Measurements from ENCODE around the gene COMTD1. TPM values are rescaled to one million over a fixed set of nuclear protein-coding genes. Genes with fewer than 3 reads are reported as not detected.
A peak's percentile ranks its signal among the peaks of the same experiment; 100 is the strongest.

The COMTD1 gene
- total and polyA plus RNA-seq, 2 experiments from 2014 or later, result 8.8 to 12.6 TPM

DNA sequence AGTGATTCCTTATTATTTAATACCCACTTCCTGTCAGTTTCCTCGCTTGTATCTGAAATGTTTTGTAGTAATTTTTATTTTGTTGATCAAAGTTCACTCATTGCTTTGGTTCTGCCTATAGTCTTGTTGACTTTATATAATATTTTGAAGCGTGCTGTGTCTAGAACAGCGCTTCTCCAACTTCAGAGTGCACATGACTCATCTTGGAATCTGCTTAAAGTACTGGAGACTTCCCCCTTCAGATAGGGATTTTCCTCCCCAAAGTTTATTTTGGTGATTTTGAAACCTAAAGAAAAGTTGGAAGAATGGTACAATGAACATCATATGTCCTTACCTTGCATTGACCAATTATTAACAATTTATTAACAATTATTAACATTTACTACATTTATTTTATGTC lies 5.8 kb downstream of the COMTD1 start:
- Histone ChIP-seq H3K9ac (no peak overlapping the region), H3K27me3 (replicated peaks; ENCODE audit: insufficient read depth) (no peaks in the 10 kb centered on the region), H3K4me2 (ENCODE audit: unreplicated experiment) (no peak overlapping the region), H2AFZ (no peak overlapping the region), H4K20me1 (ENCODE audit: insufficient read depth) (peaks cover 19% of the 10 kb centered on the region), H3K4me1 (ENCODE audit: insufficient read depth) (peaks cover 45% of the 10 kb centered on the region), H3K9me2 (ENCODE audit: insufficient read depth) (no peaks in the 10 kb centered on the region), H3F3A (ENCODE audit: insufficient read depth) (peaks cover 67% of the 10 kb centered on the region), H3K79me2 (ENCODE audit: insufficient read depth) (peaks cover 55% of the 10 kb centered on the region), H3K4me3 (no peak overlapping the region), H3K9me3 (ENCODE audit: low read depth) (no peaks in the 10 kb centered on the region), H3K36me3 (ENCODE audit: low read depth) (peaks cover 32% of the 10 kb centered on the region), H3K27ac (peak overlapping the region; percentile 18)
- TF ChIP-seq EZH2 (IDR thresholded peaks at IDR 0.05; ENCODE audit: insufficient read depth, poor library complexity, severe bottlenecking), result no peak
- TF ChIP-seq EZH2phosphoT487 (IDR thresholded peaks at IDR 0.05; ENCODE audit: insufficient read depth, low read depth), result no peak
- in situ Hi-C loops (cut with MboI), result loop anchor here (5.0 to 25.0 kb wide), 2 partner anchors 43 to 968 kb away; no protein-coding TSS in a partner anchor
- DNase-seq, result peak; percentile 69
- WGBS, 2 experiments (ENCODE audit: low coverage in 1 of 2, low lambda C conversion rate in 2 of 2, missing lambda C conversion rate in 2 of 2), result 60 to 68% methylated on average over 3 of the region's 3 CpGs

DNA sequence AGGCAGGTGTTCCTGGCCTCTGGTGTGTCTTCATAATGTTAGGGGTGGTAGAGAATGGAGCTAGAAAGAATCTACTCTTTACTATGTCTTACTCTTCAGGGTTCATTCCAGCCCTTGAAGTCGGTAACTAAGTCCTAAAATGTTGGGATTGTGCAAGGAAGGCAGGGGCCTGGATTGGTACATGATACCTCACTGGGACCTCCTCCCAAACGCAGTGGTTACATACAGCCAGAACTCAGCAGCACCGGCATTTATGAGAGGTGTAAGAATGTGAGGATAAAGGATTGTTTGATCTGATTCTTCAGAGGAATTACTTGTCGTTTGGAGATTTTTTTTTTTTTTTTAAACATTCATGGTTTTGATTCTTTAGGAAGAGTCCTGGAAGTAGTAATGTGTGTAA lies 6.9 kb downstream of the COMTD1 start:
- peak overlapping the region; percentile 18; the same call in 1 of the 2 replicates for H3K27ac ChIP-seq
- H3K4me1 ChIP-seq (ENCODE audit: insufficient read depth), result peaks cover 55% of the 10 kb centered on the region
- TF ChIP-seq EZH2 (IDR thresholded peaks at IDR 0.05; ENCODE audit: insufficient read depth, poor library complexity, severe bottlenecking), result no peak
- no peak for TF ChIP-seq EZH2phosphoT487 (IDR thresholded peaks at IDR 0.05; ENCODE audit: insufficient read depth, low read depth)
- peaks cover 65% of the 10 kb centered on the region for H3K79me2 ChIP-seq (ENCODE audit: insufficient read depth)
- peaks cover 19% of the 10 kb centered on the region for H4K20me1 ChIP-seq (ENCODE audit: insufficient read depth)
- DNase-seq, result peak; percentile 36
- no peak overlapping the region for H3K9ac ChIP-seq
- H3K4me3 ChIP-seq, result no peak overlapping the region
- H3K9me3 ChIP-seq (ENCODE audit: low read depth), result no peaks in the 10 kb centered on the region
- in situ Hi-C loops (cut with MboI), result loop anchor here (25.0 kb wide), 1 partner anchor 967 kb away; no protein-coding TSS in a partner anchor
- 40 to 49% methylated on average over 4 of the region's 4 CpGs for WGBS, 2 experiments (ENCODE audit: low coverage in 1 of 2, low lambda C conversion rate in 2 of 2, missing lambda C conversion rate in 2 of 2)
- H2AFZ ChIP-seq, result no peak overlapping the region
- no peaks in the 10 kb centered on the region for H3K27me3 ChIP-seq (replicated peaks; ENCODE audit: insufficient read depth)
- H3K9me2 ChIP-seq (ENCODE audit: insufficient read depth), result no peaks in the 10 kb centered on the region
- H3K36me3 ChIP-seq (ENCODE audit: low read depth), result peaks cover 41% of the 10 kb centered on the region
- peaks cover 77% of the 10 kb centered on the region for H3F3A ChIP-seq (ENCODE audit: insufficient read depth)
- no peak overlapping the region for H3K4me2 ChIP-seq (ENCODE audit: unreplicated experiment)

DNA sequence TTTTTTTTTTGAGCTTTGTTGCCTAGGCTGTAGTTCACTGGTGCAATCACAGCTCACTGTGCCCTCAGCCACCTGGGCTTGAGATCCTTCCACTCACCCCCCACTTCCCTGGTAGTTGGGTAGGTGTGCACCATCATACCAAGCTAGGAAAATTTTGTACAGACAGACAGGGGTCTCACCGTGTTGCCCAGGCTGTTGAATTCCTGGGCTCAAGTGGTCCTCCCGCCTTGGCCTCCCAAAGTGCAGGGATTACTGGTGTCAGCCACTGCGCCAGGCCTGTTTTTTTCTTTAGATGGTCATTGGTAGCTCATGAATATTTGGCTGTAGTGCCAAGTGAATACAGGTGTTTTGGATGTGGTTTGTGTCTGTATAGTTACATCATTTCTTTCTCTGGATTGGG lies 7.5 kb downstream of the COMTD1 start:
- Histone ChIP-seq H3K9me3 (ENCODE audit: low read depth) (no peaks in the 10 kb centered on the region), H4K20me1 (ENCODE audit: insufficient read depth) (peaks cover 19% of the 10 kb centered on the region), H3K79me2 (ENCODE audit: insufficient read depth) (peaks cover 71% of the 10 kb centered on the region), H3K36me3 (ENCODE audit: low read depth) (peaks cover 46% of the 10 kb centered on the region), H3K4me3 (no peak overlapping the region), H3K9me2 (ENCODE audit: insufficient read depth) (no peaks in the 10 kb centered on the region), H3K9ac (no peak overlapping the region), H2AFZ (no peak overlapping the region), H3K4me1 (ENCODE audit: insufficient read depth) (peaks cover 60% of the 10 kb centered on the region), H3K4me2 (ENCODE audit: unreplicated experiment) (no peak overlapping the region), H3K27ac (no peak overlapping the region), H3F3A (ENCODE audit: insufficient read depth) (peaks cover 77% of the 10 kb centered on the region), H3K27me3 (replicated peaks; ENCODE audit: insufficient read depth) (no peaks in the 10 kb centered on the region)
- no peak for DNase-seq
- in situ Hi-C loops (cut with MboI), result loop anchor here (25.0 kb wide), 1 partner anchor 966 kb away; no protein-coding TSS in a partner anchor
- TF ChIP-seq EZH2phosphoT487 (IDR thresholded peaks at IDR 0.05; ENCODE audit: insufficient read depth, low read depth), result no peak
- TF ChIP-seq EZH2 (IDR thresholded peaks at IDR 0.05; ENCODE audit: insufficient read depth, poor library complexity, severe bottlenecking), result no peak
- WGBS, 2 experiments (ENCODE audit: low coverage in 1 of 2, low lambda C conversion rate in 2 of 2, missing lambda C conversion rate in 2 of 2), result 66 to 73% methylated on average over 3 of the region's 3 CpGs

DNA sequence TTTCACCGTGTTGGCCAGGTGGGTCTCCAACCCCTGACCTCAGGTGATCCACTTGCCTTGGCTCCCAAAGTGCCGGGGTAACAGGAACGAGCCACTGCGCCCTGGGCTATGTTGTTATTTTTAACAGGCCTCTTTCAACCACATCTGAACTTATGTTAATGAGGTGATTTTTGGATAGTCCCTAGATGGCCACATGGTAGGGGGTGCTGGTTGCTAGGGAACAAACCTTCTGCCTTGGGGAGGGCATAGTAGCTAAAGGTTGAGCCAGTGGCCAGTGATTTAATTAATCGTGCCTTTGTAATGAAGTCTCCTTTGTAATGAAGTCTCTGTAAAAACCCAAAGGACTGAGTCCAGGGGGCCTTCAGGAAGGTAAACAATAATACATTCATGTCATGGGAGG lies 9.1 kb downstream of the COMTD1 start:
- H3K9me2 ChIP-seq (ENCODE audit: insufficient read depth), result no peaks in the 10 kb centered on the region
- DNase-seq, result no peak
- 87 to 92% methylated on average over 5 of the region's 5 CpGs for WGBS, 2 experiments (ENCODE audit: low coverage in 1 of 2, low lambda C conversion rate in 2 of 2, missing lambda C conversion rate in 2 of 2)
- H3K4me3 ChIP-seq, result no peak overlapping the region
- H3F3A ChIP-seq (ENCODE audit: insufficient read depth), result peaks cover 79% of the 10 kb centered on the region
- H3K36me3 ChIP-seq (ENCODE audit: low read depth), result peaks cover 57% of the 10 kb centered on the region
- H2AFZ ChIP-seq, result no peak overlapping the region
- peaks cover 65% of the 10 kb centered on the region for H3K4me1 ChIP-seq (ENCODE audit: insufficient read depth)
- peak overlapping the region; percentile 91 for H3K27ac ChIP-seq
- no peaks in the 10 kb centered on the region for H3K9me3 ChIP-seq (ENCODE audit: low read depth)
- peak overlapping the region; percentile 5 for H3K4me2 ChIP-seq (ENCODE audit: unreplicated experiment)
- peak overlapping the region; percentile 72 for H3K9ac ChIP-seq
- in situ Hi-C loops (cut with MboI), result loop anchor here (25.0 kb wide), 1 partner anchor 964 kb away; no protein-coding TSS in a partner anchor
- peaks cover 19% of the 10 kb centered on the region for H4K20me1 ChIP-seq (ENCODE audit: insufficient read depth)
- peaks cover 87% of the 10 kb centered on the region for H3K79me2 ChIP-seq (ENCODE audit: insufficient read depth)
- H3K27me3 ChIP-seq (replicated peaks; ENCODE audit: insufficient read depth), result no peaks in the 10 kb centered on the region
- TF ChIP-seq EZH2phosphoT487 (IDR thresholded peaks at IDR 0.05; ENCODE audit: insufficient read depth, low read depth) (no peak), EZH2 (IDR thresholded peaks at IDR 0.05; ENCODE audit: insufficient read depth, poor library complexity, severe bottlenecking) (no peak)
